ENCODE results near the gene HELZ2. TPM values are rescaled to one million over a fixed set of nuclear protein-coding genes. Genes with fewer than 3 reads are reported as not detected.

HELZ2 gene
- total and polyA plus RNA-seq, 2 of the 4 experiments (the other 2 are of a cell fraction), result 4.7 to 10.6 TPM

DNA sequence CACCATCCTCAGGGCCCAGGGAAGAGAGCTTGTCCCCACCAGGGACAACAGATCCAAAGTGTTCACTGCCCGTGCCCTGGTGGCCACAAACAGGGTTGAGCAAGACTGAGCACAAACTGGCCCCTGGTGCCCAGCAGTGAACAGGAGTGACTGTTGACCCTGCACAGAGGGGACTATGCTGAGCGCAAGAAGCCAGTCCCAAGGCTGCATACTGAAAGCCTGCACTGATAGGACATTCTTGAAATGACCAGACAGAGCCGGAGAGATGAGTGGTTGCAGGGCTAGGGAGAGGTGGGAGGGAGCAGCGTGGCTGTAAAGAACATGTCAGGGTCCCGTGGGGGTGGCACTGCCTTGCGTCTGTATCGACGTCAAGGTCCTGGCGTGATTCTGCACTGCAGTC, 23.0 kb downstream of the HELZ2 start:
- Histone ChIP-seq H2BK5ac (ENCODE audit: low read depth, low read length, poor library complexity, severe bottlenecking) (no peak overlapping the region), H3K56ac (ENCODE audit: extremely low read depth, insufficient read depth, low read length) (no peak overlapping the region), H3K9me3 (ENCODE audit: control insufficient read depth, insufficient read depth, low read length) (no peaks in the 10 kb centered on the region), H2AK9ac (replicated peaks; ENCODE audit: low read depth, low read length, poor library complexity) (no peak overlapping the region), H2BK20ac (ENCODE audit: low read depth, low read length) (no peak overlapping the region), H3K4me3 (ENCODE audit: insufficient read depth, low read depth, low read length) (no peak overlapping the region), H3K4me1 (ENCODE audit: control insufficient read depth, insufficient read depth, low read length) (peaks cover 5% of the 10 kb centered on the region; the same call in 1 of the 2 replicates), H4K20me1 (ENCODE audit: insufficient read depth, low read length) (no peaks in the 10 kb centered on the region; the same call in 1 of the 2 replicates), H3K36me3 (ENCODE audit: control insufficient read depth, insufficient read depth, low read length) (no peaks in the 10 kb centered on the region), H4K8ac (ENCODE audit: low read depth in 2 of 2, low read length in 2 of 2) (no peak overlapping the region), H3K27ac (ENCODE audit: insufficient read depth, low read length) (no peak overlapping the region), H4K5ac (ENCODE audit: low read depth, low read length) (no peak overlapping the region), H3K79me1 (ENCODE audit: low read depth in 1 of 2, low read length in 2 of 2) (no peaks in the 10 kb centered on the region), H3K27me3 (ENCODE audit: control insufficient read depth, insufficient read depth, low read length) (peaks cover 29% of the 10 kb centered on the region), H3K18ac (ENCODE audit: low read depth, low read length) (no peak overlapping the region), H3K4me2 (ENCODE audit: low read depth, low read length) (no peak overlapping the region), H2AFZ (replicated peaks; ENCODE audit: low read length, poor library complexity) (peak overlapping the region; percentile 63), H2BK120ac (ENCODE audit: low read depth, low read length) (no peak overlapping the region), H3K4ac (ENCODE audit: low read depth, low read length) (no peak overlapping the region), H3K9ac (ENCODE audit: low read depth, low read length) (no peak overlapping the region), H3K23ac (ENCODE audit: low read depth, low read length) (no peak overlapping the region), H3K14ac (replicated peaks; ENCODE audit: low read depth, low read length) (no peak overlapping the region), H2BK15ac (ENCODE audit: low read depth, low read length) (no peak overlapping the region), H3K9me1 (ENCODE audit: insufficient read depth, low read length) (no peaks in the 10 kb centered on the region), H2AK5ac (ENCODE audit: low read depth, low read length) (no peak overlapping the region), H4K91ac (ENCODE audit: insufficient read depth, low read depth, low read length) (no peak overlapping the region)
- CTCF ChIA-PET, result no interaction called here
- BruUV-seq (replicated peaks), result no TSS peak
- in situ Hi-C loops (cut with MboI; ENCODE audit: low sequenced_read_pairs) (no loop called here), dilution Hi-C loops (cut with HindIII; ENCODE audit: low sequenced_read_pairs, unreplicated experiment) (no loop called here), intact Hi-C loops (cut with micrococcal nuclease) (no loop called here)
- POLR2A ChIA-PET (ENCODE audit: unreplicated experiment), result no interaction called here
- 67% methylated on average over 2 of the region's 9 CpGs; no CpG with 5 or more reads in 1 of the 2 experiments for WGBS, 2 experiments (ENCODE audit: extremely low coverage in 2 of 2, insufficient read length in 1 of 2)
- DNase-seq (no peak), ATAC-seq (ENCODE audit: low read depth) (no peak)
- TF ChIP-seq CEBPB (IDR thresholded peaks at IDR 0.05; ENCODE audit: low read depth, low read length) (no peak), NFE2L2 (IDR thresholded peaks at IDR 0.05; ENCODE audit: low read depth, low read length) (no peak), MAFK (IDR thresholded peaks at IDR 0.05; ENCODE audit: low read depth, low read length) (no peak), MXI1 (IDR thresholded peaks at IDR 0.05; ENCODE audit: borderline replicate concordance, low read depth, low read length) (no peak), CHD1 (IDR thresholded peaks at IDR 0.05; ENCODE audit: low read depth, low read length) (no peak), MAZ (IDR thresholded peaks at IDR 0.05; ENCODE audit: borderline replicate concordance, low read depth, low read length) (no peak), RAD21 (IDR thresholded peaks at IDR 0.05; ENCODE audit: low read length) (no peak), BHLHE40 (IDR thresholded peaks at IDR 0.05; ENCODE audit: low read depth, low read length) (no peak), RCOR1 (IDR thresholded peaks at IDR 0.05; ENCODE audit: insufficient replicate concordance, low read length) (no peak), POLR2A (IDR thresholded peaks at IDR 0.05; ENCODE audit: low read depth, low read length) (no peak), FOS (IDR thresholded peaks at IDR 0.05; ENCODE audit: low read depth, low read length) (no peak), RFX5 (IDR thresholded peaks at IDR 0.05; ENCODE audit: low read depth, low read length) (no peak), SMC3 (IDR thresholded peaks at IDR 0.05; ENCODE audit: low read depth, low read length) (no peak)
- TF ChIP-seq, protein P1, sequence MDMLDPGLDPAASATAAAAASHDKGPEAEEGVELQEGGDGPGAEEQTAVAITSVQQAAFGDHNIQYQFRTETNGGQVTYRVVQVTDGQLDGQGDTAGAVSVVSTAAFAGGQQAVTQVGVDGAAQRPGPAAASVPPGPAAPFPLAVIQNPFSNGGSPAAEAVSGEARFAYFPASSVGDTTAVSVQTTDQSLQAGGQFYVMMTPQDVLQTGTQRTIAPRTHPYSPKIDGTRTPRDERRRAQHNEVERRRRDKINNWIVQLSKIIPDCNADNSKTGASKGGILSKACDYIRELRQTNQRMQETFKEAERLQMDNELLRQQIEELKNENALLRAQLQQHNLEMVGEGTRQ (IDR thresholded peaks at IDR 0.05; ENCODE audit: low read depth, low read length), result no peak
- TF ChIP-seq, protein P2, sequence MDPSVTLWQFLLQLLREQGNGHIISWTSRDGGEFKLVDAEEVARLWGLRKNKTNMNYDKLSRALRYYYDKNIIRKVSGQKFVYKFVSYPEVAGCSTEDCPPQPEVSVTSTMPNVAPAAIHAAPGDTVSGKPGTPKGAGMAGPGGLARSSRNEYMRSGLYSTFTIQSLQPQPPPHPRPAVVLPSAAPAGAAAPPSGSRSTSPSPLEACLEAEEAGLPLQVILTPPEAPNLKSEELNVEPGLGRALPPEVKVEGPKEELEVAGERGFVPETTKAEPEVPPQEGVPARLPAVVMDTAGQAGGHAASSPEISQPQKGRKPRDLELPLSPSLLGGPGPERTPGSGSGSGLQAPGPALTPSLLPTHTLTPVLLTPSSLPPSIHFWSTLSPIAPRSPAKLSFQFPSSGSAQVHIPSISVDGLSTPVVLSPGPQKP (IDR thresholded peaks at IDR 0.05; ENCODE audit: borderline replicate concordance, low read depth, low read length), result no peak
